Measurements from ENCODE around the gene MT1A.

DNA sequence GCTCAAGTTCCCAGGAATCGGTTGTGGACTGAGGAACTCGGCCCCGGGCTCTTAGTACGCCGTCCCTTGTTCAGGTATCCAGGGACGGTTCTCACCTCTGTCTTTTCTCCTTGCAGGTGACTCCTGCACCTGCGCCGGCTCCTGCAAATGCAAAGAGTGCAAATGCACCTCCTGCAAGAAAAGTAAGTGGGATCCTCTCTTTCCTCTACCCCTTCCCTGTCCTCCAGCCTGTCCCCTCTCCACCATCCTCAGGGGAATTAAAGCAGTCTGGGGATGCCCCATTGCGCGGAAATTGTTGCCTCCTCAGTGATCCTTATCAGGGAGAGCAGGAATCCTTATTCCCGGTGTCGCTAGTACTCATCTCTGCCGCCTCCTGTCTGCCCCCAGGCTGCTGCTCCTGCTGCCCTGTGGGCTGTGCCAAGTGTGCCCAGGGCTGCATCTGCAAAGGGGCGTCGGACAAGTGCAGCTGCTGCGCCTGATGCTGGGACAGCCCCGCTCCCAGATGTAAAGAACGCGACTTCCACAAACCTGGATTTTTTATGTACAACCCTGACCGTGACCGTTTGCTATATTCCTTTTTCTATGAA lies 29.5 kb upstream of the MT1A start:
- TF ChIP-seq, protein P1, sequence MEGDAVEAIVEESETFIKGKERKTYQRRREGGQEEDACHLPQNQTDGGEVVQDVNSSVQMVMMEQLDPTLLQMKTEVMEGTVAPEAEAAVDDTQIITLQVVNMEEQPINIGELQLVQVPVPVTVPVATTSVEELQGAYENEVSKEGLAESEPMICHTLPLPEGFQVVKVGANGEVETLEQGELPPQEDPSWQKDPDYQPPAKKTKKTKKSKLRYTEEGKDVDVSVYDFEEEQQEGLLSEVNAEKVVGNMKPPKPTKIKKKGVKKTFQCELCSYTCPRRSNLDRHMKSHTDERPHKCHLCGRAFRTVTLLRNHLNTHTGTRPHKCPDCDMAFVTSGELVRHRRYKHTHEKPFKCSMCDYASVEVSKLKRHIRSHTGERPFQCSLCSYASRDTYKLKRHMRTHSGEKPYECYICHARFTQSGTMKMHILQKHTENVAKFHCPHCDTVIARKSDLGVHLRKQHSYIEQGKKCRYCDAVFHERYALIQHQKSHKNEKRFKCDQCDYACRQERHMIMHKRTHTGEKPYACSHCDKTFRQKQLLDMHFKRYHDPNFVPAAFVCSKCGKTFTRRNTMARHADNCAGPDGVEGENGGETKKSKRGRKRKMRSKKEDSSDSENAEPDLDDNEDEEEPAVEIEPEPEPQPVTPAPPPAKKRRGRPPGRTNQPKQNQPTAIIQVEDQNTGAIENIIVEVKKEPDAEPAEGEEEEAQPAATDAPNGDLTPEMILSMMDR (IDR thresholded peaks at IDR 0.05) = no peak
- no peak for TF ChIP-seq EP300 (IDR thresholded peaks at IDR 0.05)
- TF ChIP-seq POLR2A (IDR thresholded peaks at IDR 0.05) = no peak

All from ovary (tissue), 3 donors.